Measurements from ENCODE around the gene KPNA6. TPM values are rescaled to one million over a fixed set of nuclear protein-coding genes. Genes with fewer than 3 reads are reported as not detected.

KPNA6 gene
- total and polyA plus RNA-seq, 2 of the 4 experiments (the other 2 are of a cell fraction) = 27.0 to 50.7 TPM

- no peak for TF ChIP-seq RCOR1 (IDR thresholded peaks at IDR 0.05; ENCODE audit: insufficient replicate concordance, low read length)
- no peak for TF ChIP-seq CHD1 (IDR thresholded peaks at IDR 0.05; ENCODE audit: low read depth, low read length)
- no peak for TF ChIP-seq FOS (IDR thresholded peaks at IDR 0.05; ENCODE audit: low read depth, low read length)
- no peak for TF ChIP-seq USF2 (IDR thresholded peaks at IDR 0.05; ENCODE audit: low read depth, low read length)
- TF ChIP-seq BHLHE40 (IDR thresholded peaks at IDR 0.05; ENCODE audit: low read depth, low read length) = no peak
Observed at GRCh38 chr1:32216566-32216965, 108.7 kb downstream of the KPNA6 start (continued).

GRCh38 chr1:32219022-32219421 lies 111.2 kb downstream of the KPNA6 start:
- Histone ChIP-seq H2BK120ac (ENCODE audit: low read depth, low read length) (no peak overlapping the region), H3K4ac (ENCODE audit: low read depth, low read length) (no peak overlapping the region), H3K27me3 (ENCODE audit: control insufficient read depth, insufficient read depth, low read length) (no peaks in the 10 kb centered on the region), H2BK5ac (ENCODE audit: low read depth, low read length, poor library complexity, severe bottlenecking) (no peak overlapping the region), H3K4me3 (ENCODE audit: insufficient read depth, low read depth, low read length) (no peak overlapping the region), H4K8ac (ENCODE audit: low read depth in 2 of 2, low read length in 2 of 2) (no peak overlapping the region), H3K9me1 (ENCODE audit: insufficient read depth, low read length) (peaks cover 13% of the 10 kb centered on the region), H2AFZ (replicated peaks; ENCODE audit: low read length, poor library complexity) (no peak overlapping the region), H3K79me1 (ENCODE audit: low read depth in 1 of 2, low read length in 2 of 2) (peaks cover 25 to 65% of the 10 kb centered on the region in 2 experiments), H4K91ac (ENCODE audit: insufficient read depth, low read depth, low read length) (no peak overlapping the region), H3K36me3 (ENCODE audit: control insufficient read depth, insufficient read depth, low read length) (peaks cover 38% of the 10 kb centered on the region), H2AK9ac (replicated peaks; ENCODE audit: low read depth, low read length, poor library complexity) (no peak overlapping the region), H3K14ac (replicated peaks; ENCODE audit: low read depth, low read length) (no peak overlapping the region), H2BK15ac (ENCODE audit: low read depth, low read length) (no peak overlapping the region), H3K23ac (ENCODE audit: low read depth, low read length) (no peak overlapping the region), H2AK5ac (ENCODE audit: low read depth, low read length) (no peak overlapping the region), H3K4me2 (ENCODE audit: low read depth, low read length) (no peak overlapping the region), H4K5ac (ENCODE audit: low read depth, low read length) (no peak overlapping the region), H4K20me1 (ENCODE audit: insufficient read depth, low read length) (no peaks in the 10 kb centered on the region), H2BK20ac (ENCODE audit: low read depth, low read length) (no peak overlapping the region), H3K9me3 (ENCODE audit: control insufficient read depth, insufficient read depth, low read length) (no peaks in the 10 kb centered on the region), H3K9ac (ENCODE audit: low read depth, low read length) (no peak overlapping the region), H3K18ac (ENCODE audit: low read depth, low read length) (no peak overlapping the region), H3K56ac (ENCODE audit: extremely low read depth, insufficient read depth, low read length) (no peak overlapping the region), H3K4me1 (ENCODE audit: control insufficient read depth, insufficient read depth, low read length) (peaks cover 12% of the 10 kb centered on the region), H3K27ac (ENCODE audit: insufficient read depth, low read length) (no peak overlapping the region)
- intact Hi-C loops (cut with micrococcal nuclease) (no loop called here), in situ Hi-C loops (cut with MboI; ENCODE audit: low sequenced_read_pairs) (loop anchor here (10.0 kb wide), 1 partner anchor 106 kb away; no protein-coding TSS in a partner anchor), dilution Hi-C loops (cut with HindIII; ENCODE audit: low sequenced_read_pairs, unreplicated experiment) (no loop called here)
- POLR2A ChIA-PET (ENCODE audit: unreplicated experiment) = interaction anchor here (0.6 kb wide), 1 partner anchor 105 kb away, joined by 7 read pairs; no protein-coding TSS in a partner anchor
- no peak for ATAC-seq (ENCODE audit: low read depth)
- WGBS, 2 experiments (ENCODE audit: extremely low coverage in 2 of 2, insufficient read length in 1 of 2) = no CpG with 5 or more reads among the region's 7 CpGs
- peak; percentile 48 for DNase-seq
- BruUV-seq (replicated peaks) = no TSS peak
- TF ChIP-seq NFE2L2 (IDR thresholded peaks at IDR 0.05; ENCODE audit: low read depth, low read length) = no peak
- TF ChIP-seq RCOR1 (IDR thresholded peaks at IDR 0.05; ENCODE audit: insufficient replicate concordance, low read length) = no peak
- no peak for TF ChIP-seq RAD21 (IDR thresholded peaks at IDR 0.05; ENCODE audit: low read length)
- TF ChIP-seq CTCF (conservative IDR thresholded peaks at IDR 0.05; ENCODE audit: low read depth, low read length) = no peak
- TF ChIP-seq MXI1 (IDR thresholded peaks at IDR 0.05; ENCODE audit: borderline replicate concordance, low read depth, low read length) = no peak
- TF ChIP-seq SMC3 (IDR thresholded peaks at IDR 0.05; ENCODE audit: low read depth, low read length) = no peak
- no peak for TF ChIP-seq CEBPB (IDR thresholded peaks at IDR 0.05; ENCODE audit: low read depth, low read length)
- no peak for TF ChIP-seq BHLHE40 (IDR thresholded peaks at IDR 0.05; ENCODE audit: low read depth, low read length)
- no peak for TF ChIP-seq RFX5 (IDR thresholded peaks at IDR 0.05; ENCODE audit: low read depth, low read length)
- no peak for TF ChIP-seq MAZ (IDR thresholded peaks at IDR 0.05; ENCODE audit: borderline replicate concordance, low read depth, low read length)
- CTCF ChIA-PET = interaction anchor here (0.6 to 0.7 kb wide), 2 partner anchors 29 to 41 kb away, joined by 4 to 5 read pairs; no protein-coding TSS in a partner anchor

All from IMR-90 (cell line).